ENCODE measurements around the gene XPR1. TPM values are rescaled to one million over a fixed set of nuclear protein-coding genes. Genes with fewer than 3 reads are reported as not detected.

Gene XPR1
- total and polyA plus RNA-seq, 2 of the 8 experiments (the other 6 are each of a cell fraction or from before 2014, with no cell fraction given), result 28.6 to 43.9 TPM

DNA sequence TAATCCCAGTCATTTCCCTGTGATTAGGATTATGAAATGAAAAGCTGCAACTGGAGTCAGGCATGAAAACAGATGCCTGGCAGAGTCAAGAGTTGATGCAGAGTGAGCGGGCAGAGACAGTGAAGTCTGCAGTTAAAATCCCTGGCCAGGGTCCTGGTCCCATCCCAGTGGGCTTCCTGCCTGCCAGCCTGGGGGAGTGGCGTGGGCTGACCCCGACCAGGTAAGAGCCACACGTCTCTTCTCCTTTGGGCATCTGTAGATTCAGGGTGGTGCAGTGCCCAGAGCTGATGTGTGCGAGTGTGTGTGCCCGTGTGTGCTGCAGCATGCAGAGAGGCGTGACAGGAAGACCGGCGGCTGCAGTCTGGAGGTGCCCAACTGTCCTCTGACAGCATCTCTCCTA lies 274.7 kb downstream of the XPR1 start:
- Histone ChIP-seq H4K91ac (replicated peaks; ENCODE audit: insufficient read length, low read length) (no peak overlapping the region), H3K79me1 (ENCODE audit: low read depth, low read length) (no peaks in the 10 kb centered on the region), H3K79me2 (ENCODE audit: control insufficient read depth in 1 of 2, insufficient read depth in 2 of 2, low read length in 2 of 2) (no peaks in the 10 kb centered on the region), H4K20me1 (replicated peaks in 1 of 2; ENCODE audit: control insufficient read depth in 1 of 2, insufficient read depth in 2 of 2, low read length in 2 of 2) (no peaks in the 10 kb centered on the region), H3K56ac (replicated peaks; ENCODE audit: insufficient read length, low read depth, low read length) (no peak overlapping the region), H2AFZ (ENCODE audit: low read length) (no peak overlapping the region), H3K14ac (ENCODE audit: insufficient read length) (no peak overlapping the region), H4K8ac (ENCODE audit: extremely low read depth, insufficient read depth, low read length) (no peak overlapping the region), H2BK20ac (ENCODE audit: low read length) (no peak overlapping the region), H3K23ac (ENCODE audit: insufficient read length) (no peak overlapping the region), H3K4me1 (replicated peaks in 1 of 4; ENCODE audit: control insufficient read depth in 3 of 4, insufficient read depth in 4 of 4, low read length in 3 of 4) (peaks cover 0 to 5% (median under 1%) of the 10 kb centered on the region in 4 experiments; a peak in 3 of 7 replicates), H3K9me3 (ENCODE audit: insufficient read depth in 2 of 2, low read depth in 1 of 2, low read length in 1 of 2) (no peaks in the 10 kb centered on the region), H2BK12ac (ENCODE audit: low read depth, low read length) (no peak overlapping the region), H2BK15ac (ENCODE audit: low read length) (peak overlapping the region; percentile 61; the same call in 1 of the 2 replicates), H3K9ac (replicated peaks in 1 of 4; ENCODE audit: extremely low read depth in 1 of 4, low read depth in 3 of 4, low read length in 3 of 4) (no peak overlapping the region), H3K27ac (ENCODE audit: low read depth, low read length) (no peak overlapping the region), H3K36me3 (ENCODE audit: control insufficient read depth in 2 of 4, insufficient read depth in 4 of 4, low read length in 3 of 4) (no peaks in the 10 kb centered on the region), H3K4me3 (ENCODE audit: extremely low read depth in 1 of 4, insufficient read depth in 2 of 4, low read depth in 3 of 4, low read length in 4 of 4) (no peak overlapping the region), H3K18ac (ENCODE audit: extremely low read depth, low read length) (no peak overlapping the region), H3K4ac (replicated peaks; ENCODE audit: insufficient read length, low read depth, low read length) (no peak overlapping the region), H3K27me3 (replicated peaks in 1 of 4; ENCODE audit: control insufficient read depth in 3 of 4, extremely low read depth in 1 of 4, insufficient read depth in 3 of 4, low read length in 3 of 4) (peaks cover 0 to 1% (median 0%) of the 10 kb centered on the region in 4 experiments; a peak in 2 of 7 replicates), H2BK5ac (ENCODE audit: low read depth, low read length) (no peak overlapping the region), H2BK120ac (replicated peaks; ENCODE audit: low read depth, low read length) (no peak overlapping the region), H4K5ac (ENCODE audit: insufficient read length, low read depth, low read length) (no peak overlapping the region), H2AK5ac (ENCODE audit: low read depth, low read length) (no peak overlapping the region), H3K23me2 (ENCODE audit: low read depth, low read length) (no peaks in the 10 kb centered on the region), H3K4me2 (ENCODE audit: insufficient read depth in 1 of 2, low read depth in 2 of 2, low read length in 2 of 2) (no peak overlapping the region)
- WGBS, 2 experiments (ENCODE audit: extremely low coverage in 1 of 2, insufficient coverage in 1 of 2, insufficient read length in 1 of 2, insufficient replicate concordance in 2 of 2, low coverage in 1 of 2, low lambda C conversion rate in 2 of 2, missing lambda C conversion rate in 1 of 2), result 94% methylated on average over 9 of the region's 9 CpGs; no CpG with 5 or more reads in 1 of the 2 experiments
- POLR2A ChIA-PET (ENCODE audit: partially characterized antibody), result interaction anchor here (1.1 to 2.0 kb wide), 3 partner anchors 17 to 404 kb away, joined by 3 to 6 read pairs (median 3); partner anchors contain the start of gene ACBD6
- DNase-seq (ENCODE audit: low read depth in 1 of 2, low spot score in 2 of 2) (peak in 1 of 2 experiments; percentile 39), FAIRE-seq (no peak)
- TF ChIP-seq ASH2L (IDR thresholded peaks at IDR 0.05; ENCODE audit: low read length) (no peak), TAF7 (optimal IDR thresholded peaks at IDR 0.05; ENCODE audit: borderline replicate concordance, low read depth, low read length) (no peak), CHD1 (IDR thresholded peaks at IDR 0.05; ENCODE audit: low read depth, low read length) (no peak), POLR2AphosphoS5 (IDR thresholded peaks at IDR 0.05; ENCODE audit: low read depth, low read length) (no peak), KDM5A (IDR thresholded peaks at IDR 0.05; ENCODE audit: low read length) (no peak), BCL11A (IDR thresholded peaks at IDR 0.05; ENCODE audit: low read depth in 2 of 2, low read length in 2 of 2) (no peak)
- TF ChIP-seq, protein P1, sequence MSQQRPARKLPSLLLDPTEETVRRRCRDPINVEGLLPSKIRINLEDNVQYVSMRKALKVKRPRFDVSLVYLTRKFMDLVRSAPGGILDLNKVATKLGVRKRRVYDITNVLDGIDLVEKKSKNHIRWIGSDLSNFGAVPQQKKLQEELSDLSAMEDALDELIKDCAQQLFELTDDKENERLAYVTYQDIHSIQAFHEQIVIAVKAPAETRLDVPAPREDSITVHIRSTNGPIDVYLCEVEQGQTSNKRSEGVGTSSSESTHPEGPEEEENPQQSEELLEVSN (IDR thresholded peaks at IDR 0.05), result no peak
- CTCF ChIA-PET (ENCODE audit: partially characterized antibody), result interaction anchor here (0.7 to 1.8 kb wide), 10 partner anchors 9 to 391 kb away, joined by 3 to 6 read pairs (median 3); no protein-coding TSS in a partner anchor

All from H1 (cell line).